Bronchial epithelial cell (primary cell): ENCODE results near the gene AFF1. TPM values are rescaled to one million over a fixed set of nuclear protein-coding genes. Genes with fewer than 3 reads are reported as not detected.
"Not testable (repeated sequence)": the region's sequence is repeated elsewhere in the genome, so short reads cannot be mapped to it uniquely, and the experiment has no call there.

Experiments
- DNase-seq: peaks from one replicate; pipeline ENCODE4 v3.0.0-alpha.2; 2010; ENCODE audit warnings: low read depth
- FAIRE-seq: peaks from 2 replicates; lab custom pipeline; 2011; peaks lifted over from hg19 to GRCh38; lab: Jason Lieb, UNC
- H3K27me3 ChIP-seq: 2 replicates; pipeline ENCODE4 v1.5.1; 2011; ENCODE audit warnings: low read length; ENCODE audit not compliant: control insufficient read depth, insufficient read depth
- H3K36me3 ChIP-seq: 2 replicates; pipeline ENCODE4 v1.5.1; 2011; ENCODE audit warnings: low read length; ENCODE audit not compliant: control insufficient read depth, insufficient read depth
- H3K4me3 ChIP-seq: 2 replicates; pipeline ENCODE4 v1.5.1; 2011; ENCODE audit warnings: mild to moderate bottlenecking, low read depth, low read length, control low read depth
- CTCF ChIP-seq: IDR thresholded peaks from 2 replicates; pipeline ENCODE4 v1.5.1; 2011; ENCODE audit warnings: mild to moderate bottlenecking, moderate library complexity, low read length, control low read depth, inconsistent platforms; ENCODE audit not compliant: insufficient read depth, severe bottlenecking
- total RNA-seq: library from RNA; depleted of rRNA; stranded (reverse); fragments of >200 nt; gene quantifications from 2 replicates; pipeline ENCODE4 v1.2.1, GENCODE V29; 2014

Gene AFF1
- total RNA-seq, 1 donor from 2014 or later, result 9.2 TPM

- TF ChIP-seq CTCF, result no peak
- Histone ChIP-seq H3K36me3 (no peaks in the 10 kb centered on the region), H3K27me3 (no peaks in the 10 kb centered on the region), H3K4me3 (no peak overlapping the region)
- no peak for DNase-seq
- FAIRE-seq, result no peak
Measured at GRCh38 chr4:87010192-87010591, 75.4 kb downstream of the AFF1 start.

GRCh38 chr4:87011340-87012034, 76.7 kb downstream of the AFF1 start:
- TF ChIP-seq CTCF, result no peak
- H3K4me3 ChIP-seq, result no peak overlapping the region
- DNase-seq (peak; percentile 94), FAIRE-seq (no peak)
- no peaks in the 10 kb centered on the region for H3K36me3 ChIP-seq
- H3K27me3 ChIP-seq, result no peaks in the 10 kb centered on the region

- TF ChIP-seq CTCF, result no peak
- Histone ChIP-seq H3K27me3 (no peaks in the 10 kb centered on the region), H3K36me3 (no peaks in the 10 kb centered on the region), H3K4me3 (no peak overlapping the region)
- FAIRE-seq, result no peak
- DNase-seq, result no peak
Measured at GRCh38 chr4:87012265-87012953, 77.6 kb downstream of the AFF1 start.

DNA sequence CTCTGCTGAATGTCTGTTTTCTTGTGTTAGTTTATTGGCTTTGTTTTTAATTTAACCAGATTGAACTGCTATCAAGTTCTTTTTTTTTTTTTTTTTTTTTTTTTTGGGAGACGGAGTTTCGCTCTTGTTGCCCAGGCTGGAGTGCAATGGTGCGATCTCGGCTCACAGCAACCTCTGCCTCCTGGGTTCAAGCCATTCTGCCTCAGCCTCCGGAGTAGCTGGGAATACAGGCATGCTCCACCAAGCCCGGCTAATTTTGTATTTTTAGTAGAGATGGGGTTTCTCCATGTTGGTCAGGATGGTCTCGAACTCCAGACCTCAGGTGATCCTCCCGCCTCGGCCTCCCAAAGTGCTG, 78.1 kb downstream of the AFF1 start:
- not testable (repeated sequence) for H3K4me3 ChIP-seq, DNase-seq, H3K27me3 ChIP-seq, FAIRE-seq, H3K36me3 ChIP-seq

- no peak for FAIRE-seq
- peak; percentile 34 for DNase-seq
- TF ChIP-seq CTCF, result no peak
Measured at GRCh38 chr4:87014284-87014782, 79.5 kb downstream of the AFF1 start.

DNA sequence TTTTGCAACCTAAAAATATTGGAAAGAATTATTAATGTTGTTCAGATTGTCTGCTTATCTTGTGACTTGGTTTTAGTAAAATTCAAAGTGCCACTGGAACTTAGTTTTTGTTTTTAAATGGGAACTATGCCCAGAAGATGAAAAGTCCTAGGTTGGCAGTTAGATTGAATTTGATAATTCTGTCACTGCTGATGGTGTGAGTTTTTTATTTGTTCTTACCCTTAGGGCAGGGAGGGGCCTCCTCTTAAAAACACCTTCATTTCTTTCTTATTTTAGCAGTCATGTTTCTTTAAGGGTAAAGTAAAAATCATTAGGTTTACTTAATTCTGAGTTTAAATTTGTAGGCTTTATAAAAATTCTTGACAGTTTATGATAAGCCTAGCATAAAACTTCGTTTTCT, 80.6 kb downstream of the AFF1 start:
- FAIRE-seq (no peak), DNase-seq (no peak)
- H3K27me3 ChIP-seq, result no peaks in the 10 kb centered on the region
- no peak overlapping the region for H3K4me3 ChIP-seq
- H3K36me3 ChIP-seq, result no peaks in the 10 kb centered on the region
- TF ChIP-seq CTCF, result no peak

More at GRCh38 chr4:87014284-87014782, 79.5 kb downstream of the AFF1 start:
- Histone ChIP-seq H3K27me3 (no peaks in the 10 kb centered on the region), H3K36me3 (no peaks in the 10 kb centered on the region), H3K4me3 (no peak overlapping the region)
